Naive B cell (primary cell): ENCODE data around the gene SRSF3. TPM values are rescaled to one million over a fixed set of nuclear protein-coding genes. Genes with fewer than 3 reads are reported as not detected.

Experiments used
- ATAC-seq, 2 donors: fragments of 150-1000 bp; cut with Tn5 transposase; 2 replicates each; pipeline ENCODE4 v1.10.0; 2021; ENCODE audit warnings: low read depth in 2 of 2, mild to moderate bottlenecking in 2 of 2, moderate library complexity in 2 of 2
- DNase-seq: peaks from one replicate; pipeline ENCODE4 v3.0.0; 2022
- H3K27ac Mint-ChIP-seq, 6 donors: one replicate each; pipeline ENCODE4 v1.8.0; 2020 to 2022; ENCODE audit warnings: mild to moderate bottlenecking in 6 of 6, mixed read lengths in 6 of 6, moderate library complexity in 5 of 6, inconsistent platforms in 2 of 6
- H3K27me3 Mint-ChIP-seq, 3 donors: one replicate each; pipeline ENCODE4 v1.8.0; 2021 to 2022; ENCODE audit warnings: mixed read lengths in 3 of 3, mild to moderate bottlenecking in 1 of 3
- H3K36me3 Mint-ChIP-seq, 2 donors: one replicate each; pipeline ENCODE4 v1.8.0; 2020 to 2022; ENCODE audit warnings: mixed read lengths in 2 of 2, inconsistent platforms in 1 of 2, mild to moderate bottlenecking in 1 of 2
- H3K4me1 Mint-ChIP-seq, 3 donors: one replicate each; pipeline ENCODE4 v1.8.0; 2020 to 2022; ENCODE audit warnings: mixed read lengths in 3 of 3, inconsistent platforms in 1 of 3, mild to moderate bottlenecking in 1 of 3, moderate library complexity in 1 of 3
- H3K4me3 Mint-ChIP-seq, 8 donors: one replicate each; pipeline ENCODE4 v1.8.0; 2020 to 2022; ENCODE audit warnings: mild to moderate bottlenecking in 8 of 8, mixed read lengths in 8 of 8, moderate library complexity in 8 of 8, inconsistent platforms in 2 of 8
- H3K9me3 Mint-ChIP-seq, 7 donors: one replicate each; pipeline ENCODE4 v1.8.0; 2020 to 2022; ENCODE audit warnings: mixed read lengths in 7 of 7, mild to moderate bottlenecking in 5 of 7, inconsistent platforms in 2 of 7, moderate library complexity in 1 of 7
- polyA plus RNA-seq, 6 donors: library from polyadenylated mRNA; unstranded; fragments of 300-500 nt; fragmentation: Illumina TruSeq; gene quantifications; one replicate each; pipeline ENCODE4 v1.2.3, GENCODE V29; 2021; ENCODE audit warnings: low read depth in 6 of 6

The SRSF3 gene
- 100 to 1,000 TPM; 246 to 396 (median 285) TPM for polyA plus RNA-seq

- peak; percentile 88 to 89 for ATAC-seq
- peak within 1 kb of the TSS; percentile 83 to 100 (median 96) for H3K4me3 Mint-ChIP-seq
- H3K27ac Mint-ChIP-seq, result peak within 1 kb of the TSS; percentile 98 to 100 (median 100)
- peaks cover 0 to 4% (median 0%) of the 10 kb centered on the region in 7 donors for H3K9me3 Mint-ChIP-seq
- H3K4me1 Mint-ChIP-seq, result peaks cover 49 to 50% (median 49%) of the 10 kb centered on the region in 3 donors
- no peaks in the 10 kb centered on the region for H3K27me3 Mint-ChIP-seq
- H3K36me3 Mint-ChIP-seq, result peaks cover 26 to 31% of the 10 kb centered on the region in 2 donors
- peak; percentile 97 for DNase-seq
Measured at GRCh38 chr6:36594029-36594815, at the start of gene SRSF3. Gene SRSF3, plus strand, starts transcription at chr6:36594362. Its CDS starts 2,401 bp downstream, at chr6:36596763.

DNA sequence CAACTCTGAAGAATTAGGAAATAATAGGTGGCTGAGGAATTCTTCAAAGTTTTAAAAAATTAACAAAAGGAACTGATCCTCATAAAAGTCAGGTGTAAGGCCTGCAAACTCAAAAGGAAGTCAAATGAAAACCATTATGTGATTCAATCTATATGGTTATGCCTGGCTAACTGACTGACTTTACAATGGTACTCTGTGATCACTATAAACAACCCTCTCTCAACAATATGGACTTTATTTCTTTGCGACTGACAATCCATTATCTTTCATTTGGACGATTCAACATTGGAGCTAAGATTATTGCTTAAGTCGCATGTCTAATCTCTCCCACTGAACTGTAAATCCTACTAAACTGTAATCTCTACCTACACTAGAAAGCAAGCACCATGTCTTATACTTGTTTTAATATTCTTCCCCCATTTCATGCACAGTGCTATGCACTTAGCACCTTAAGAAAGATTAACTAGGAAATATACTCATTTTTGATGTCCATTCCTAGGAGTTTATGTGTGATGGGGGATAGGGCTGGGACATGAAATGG, 48.3 kb upstream of the SRSF3 start:
- Mint-ChIP-seq H3K36me3 (peaks cover 5 to 7% of the 10 kb centered on the region in 2 donors), H3K27me3 (no peaks in the 10 kb centered on the region), H3K4me3 (peak overlapping the region; percentile 96 to 100 (median 99)), H3K4me1 (peaks cover 38 to 77% (median 45%) of the 10 kb centered on the region in 3 donors), H3K27ac (peak overlapping the region; percentile 95 to 98 (median 96)), H3K9me3 (peaks cover 0 to 1% (median 0%) of the 10 kb centered on the region in 7 donors)
- ATAC-seq (no peak), DNase-seq (no peak)

DNA sequence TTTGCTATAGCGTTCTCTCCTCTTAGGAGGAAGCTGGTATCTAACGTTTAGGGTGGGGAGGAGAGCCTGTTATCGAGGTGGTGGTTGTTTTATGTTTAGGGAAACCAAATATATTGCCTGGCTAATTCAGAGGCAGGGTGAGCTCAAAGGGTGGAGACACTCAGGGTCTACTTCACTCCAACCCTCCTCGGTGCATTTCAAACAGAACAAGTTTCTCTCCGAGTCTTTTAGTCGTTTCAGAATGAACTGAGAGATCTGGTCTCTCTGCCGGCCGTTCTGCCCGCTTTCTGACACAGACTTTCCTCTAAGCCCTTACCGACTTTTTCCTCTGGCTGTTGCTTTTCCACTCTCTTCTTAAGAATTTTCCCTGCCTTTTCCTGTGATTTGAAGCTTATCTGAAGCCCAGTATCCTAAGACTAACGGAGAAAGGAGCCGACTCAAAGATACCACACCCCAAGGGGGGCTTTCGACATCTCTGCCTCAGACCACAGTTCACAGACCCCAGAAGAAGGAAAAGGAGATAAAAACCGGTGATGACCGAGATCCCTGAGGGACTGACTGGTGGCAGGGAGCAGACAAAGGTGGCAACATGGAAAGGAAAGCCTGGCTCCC, 47.7 kb upstream of the SRSF3 start:
- ATAC-seq, result peak; percentile 4 to 12
- DNase-seq, result peak; percentile 17
- H3K36me3 Mint-ChIP-seq, result peaks cover 5 to 7% of the 10 kb centered on the region in 2 donors
- H3K27me3 Mint-ChIP-seq, result no peaks in the 10 kb centered on the region
- peaks cover 0 to 1% (median 0%) of the 10 kb centered on the region in 7 donors for H3K9me3 Mint-ChIP-seq
- H3K4me1 Mint-ChIP-seq, result peaks cover 38 to 74% (median 47%) of the 10 kb centered on the region in 3 donors
- peak overlapping the region; percentile 95 to 98 (median 96) for H3K27ac Mint-ChIP-seq
- peak overlapping the region; percentile 96 to 100 (median 99) for H3K4me3 Mint-ChIP-seq

GRCh38 chr6:36546920-36547645, 47.1 kb upstream of the SRSF3 start, which contains the start of gene STK38:
Gene STK38, minus strand, starts transcription at chr6:36547479. Its CDS starts 7,277 bp downstream, at chr6:36540202.
- Mint-ChIP-seq H3K36me3 (peaks cover 5 to 7% of the 10 kb centered on the region in 2 donors), H3K27ac (peak within 1 kb of the TSS; percentile 95 to 98 (median 96)), H3K9me3 (peaks cover 0 to 1% (median 0%) of the 10 kb centered on the region in 7 donors), H3K4me3 (peak within 1 kb of the TSS; percentile 96 to 100 (median 99)), H3K27me3 (no peaks in the 10 kb centered on the region), H3K4me1 (peaks cover 38 to 70% (median 47%) of the 10 kb centered on the region in 3 donors)
- peak; percentile 86 for DNase-seq
- peak; percentile 83 to 85 for ATAC-seq

- no peak for ATAC-seq
- Mint-ChIP-seq H3K27me3 (no peaks in the 10 kb centered on the region), H3K36me3 (peaks cover 5 to 7% of the 10 kb centered on the region in 2 donors), H3K4me3 (peak overlapping the region; percentile 96 to 100 (median 99)), H3K9me3 (peaks cover 0 to 1% (median 0%) of the 10 kb centered on the region in 7 donors), H3K27ac (peak overlapping the region; percentile 95 to 98 (median 96)), H3K4me1 (peaks cover 38 to 68% (median 47%) of the 10 kb centered on the region in 3 donors)
- no peak for DNase-seq
Measured at GRCh38 chr6:36547646-36548400, 46.3 kb upstream of the SRSF3 start.

DNA sequence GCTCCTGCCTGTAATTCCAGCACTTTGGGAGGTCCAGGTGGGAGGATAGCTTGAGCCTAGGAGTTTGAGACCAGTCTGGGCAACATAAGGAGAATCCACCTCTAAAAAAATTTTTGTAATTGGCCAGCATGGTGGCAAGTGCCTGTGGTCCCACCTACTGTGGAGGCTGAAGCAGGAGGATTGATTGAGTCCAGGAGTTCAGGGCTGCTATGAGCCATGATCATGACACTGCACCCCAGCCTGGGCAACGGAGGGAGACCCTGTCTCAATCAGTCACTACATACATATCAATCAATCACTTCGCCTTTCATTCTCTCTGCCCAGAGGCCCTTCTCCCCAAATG, 45.8 kb upstream of the SRSF3 start:
- peaks cover 5 to 7% of the 10 kb centered on the region in 2 donors for H3K36me3 Mint-ChIP-seq
- peaks cover 0 to 1% (median 0%) of the 10 kb centered on the region in 7 donors for H3K9me3 Mint-ChIP-seq
- H3K4me1 Mint-ChIP-seq, result peaks cover 35 to 65% (median 42%) of the 10 kb centered on the region in 3 donors
- DNase-seq, result no peak
- H3K4me3 Mint-ChIP-seq, result peak overlapping the region in 7 of 8 donors; percentile 1 to 97 (median 59)
- H3K27me3 Mint-ChIP-seq, result no peaks in the 10 kb centered on the region
- H3K27ac Mint-ChIP-seq, result peak overlapping the region; percentile 21 to 98 (median 90)
- ATAC-seq, result no peak

GRCh38 chr6:36550473-36551000, 43.6 kb upstream of the SRSF3 start:
- H3K4me3 Mint-ChIP-seq, result peak overlapping the region in 2 of 8 donors; percentile 29 to 72
- H3K27ac Mint-ChIP-seq, result peak overlapping the region in 2 of 6 donors; percentile 17 to 21
- DNase-seq, result no peak
- H3K4me1 Mint-ChIP-seq, result peaks cover 27 to 45% (median 31%) of the 10 kb centered on the region in 3 donors
- no peaks in the 10 kb centered on the region for H3K27me3 Mint-ChIP-seq
- ATAC-seq, result no peak
- peaks cover 0 to 7% of the 10 kb centered on the region in 2 donors for H3K36me3 Mint-ChIP-seq
- H3K9me3 Mint-ChIP-seq, result peaks cover 0 to 1% (median 0%) of the 10 kb centered on the region in 7 donors

DNA sequence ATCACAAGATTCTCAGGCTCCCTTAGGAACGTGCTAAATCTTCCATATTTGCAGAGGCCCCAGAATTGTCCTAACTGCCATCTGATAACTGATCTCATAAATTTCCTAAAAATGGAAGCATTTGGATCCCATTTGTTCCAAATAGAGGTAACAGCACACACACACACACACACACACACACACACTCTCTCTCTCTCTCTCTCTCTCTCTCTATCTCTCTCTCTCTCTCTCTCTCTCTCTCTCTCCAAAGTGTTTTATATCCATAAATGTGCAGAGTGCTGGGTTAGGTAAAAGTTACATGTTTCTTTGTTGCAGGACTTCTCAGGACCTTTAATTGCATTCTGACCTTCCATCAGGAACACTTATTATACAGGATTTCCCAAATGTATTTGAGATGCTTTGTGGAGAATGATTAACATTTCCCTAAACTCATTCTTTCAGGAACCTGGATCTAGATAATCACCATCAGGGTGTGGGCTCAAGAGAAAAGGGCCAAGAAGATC, 38.4 kb upstream of the SRSF3 start:
- Mint-ChIP-seq H3K27me3 (no peaks in the 10 kb centered on the region), H3K36me3 (no peaks in the 10 kb centered on the region), H3K9me3 (no peaks in the 10 kb centered on the region), H3K4me3 (no peak overlapping the region), H3K27ac (peak overlapping the region in 2 of 6 donors; percentile 63 to 76), H3K4me1 (peaks cover 10 to 17% (median 11%) of the 10 kb centered on the region in 3 donors)
- ATAC-seq (no peak), DNase-seq (no peak)

DNA sequence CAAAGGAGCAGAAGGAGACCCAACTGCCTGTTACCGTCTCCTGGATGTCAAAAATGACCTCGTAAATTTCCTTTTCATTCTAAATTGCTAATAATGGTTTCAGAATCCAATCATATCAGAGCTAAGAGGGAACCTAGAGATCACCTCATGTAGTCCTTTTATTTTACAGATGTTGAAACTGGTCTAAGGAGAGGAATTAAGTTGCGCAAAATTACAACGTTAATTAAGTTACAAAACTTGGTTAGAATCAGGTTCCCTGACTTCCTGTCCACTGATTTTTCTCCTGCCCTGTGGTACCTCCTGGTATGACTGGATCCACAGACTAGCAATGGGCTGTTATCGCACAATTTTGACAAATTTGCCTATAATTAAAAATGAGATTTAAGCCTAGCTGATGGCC, 37.9 kb upstream of the SRSF3 start:
- no peak for DNase-seq
- H3K27ac Mint-ChIP-seq, result no peak overlapping the region
- no peaks in the 10 kb centered on the region for H3K36me3 Mint-ChIP-seq
- peaks cover 8 to 15% (median 10%) of the 10 kb centered on the region in 3 donors for H3K4me1 Mint-ChIP-seq
- no peak for ATAC-seq
- H3K4me3 Mint-ChIP-seq, result no peak overlapping the region
- no peaks in the 10 kb centered on the region for H3K27me3 Mint-ChIP-seq
- no peaks in the 10 kb centered on the region for H3K9me3 Mint-ChIP-seq

DNA sequence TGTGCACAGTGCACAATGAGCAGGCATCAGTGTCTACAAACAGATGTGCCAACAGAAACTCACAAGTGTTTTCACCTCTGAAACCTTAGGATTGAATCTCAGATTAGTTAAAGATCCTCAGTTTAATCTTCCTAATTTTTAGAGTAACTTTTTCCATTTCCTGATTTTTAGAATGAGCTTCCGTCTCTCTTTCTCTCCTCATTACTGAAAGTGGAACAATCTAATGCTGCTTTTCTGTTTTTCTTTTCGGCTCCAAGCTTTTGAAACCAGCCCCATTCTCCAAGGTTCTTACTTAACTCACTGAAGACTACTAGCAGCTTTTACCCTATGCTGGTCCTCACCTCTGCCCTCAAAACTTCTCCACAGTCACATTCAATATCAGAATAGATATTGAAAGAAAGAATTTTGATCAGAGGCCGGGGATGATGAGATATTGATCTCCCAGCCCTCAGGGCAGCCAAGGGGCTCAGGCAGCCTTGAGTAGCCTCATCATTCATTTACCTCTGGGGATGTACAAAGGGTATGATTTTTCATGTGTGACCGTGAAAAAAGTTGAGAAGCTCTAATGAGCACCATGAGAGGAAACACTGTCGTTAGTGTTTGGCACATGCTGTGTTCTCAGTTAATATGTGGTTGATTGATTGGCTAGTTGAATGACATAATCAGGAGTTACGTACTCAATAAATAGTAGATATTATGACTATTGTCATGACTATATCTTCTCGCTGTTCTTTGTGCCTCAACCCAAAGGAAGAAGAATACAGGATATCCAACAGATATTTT, 35.0 kb upstream of the SRSF3 start:
- Mint-ChIP-seq H3K9me3 (no peaks in the 10 kb centered on the region), H3K4me3 (no peak overlapping the region), H3K27ac (peak overlapping the region in 3 of 6 donors; percentile 17 to 34 (median 31)), H3K4me1 (peaks cover 6 to 15% (median 14%) of the 10 kb centered on the region in 3 donors), H3K27me3 (no peaks in the 10 kb centered on the region), H3K36me3 (no peaks in the 10 kb centered on the region)
- ATAC-seq (peak; percentile 53 to 74), DNase-seq (no peak)

DNA sequence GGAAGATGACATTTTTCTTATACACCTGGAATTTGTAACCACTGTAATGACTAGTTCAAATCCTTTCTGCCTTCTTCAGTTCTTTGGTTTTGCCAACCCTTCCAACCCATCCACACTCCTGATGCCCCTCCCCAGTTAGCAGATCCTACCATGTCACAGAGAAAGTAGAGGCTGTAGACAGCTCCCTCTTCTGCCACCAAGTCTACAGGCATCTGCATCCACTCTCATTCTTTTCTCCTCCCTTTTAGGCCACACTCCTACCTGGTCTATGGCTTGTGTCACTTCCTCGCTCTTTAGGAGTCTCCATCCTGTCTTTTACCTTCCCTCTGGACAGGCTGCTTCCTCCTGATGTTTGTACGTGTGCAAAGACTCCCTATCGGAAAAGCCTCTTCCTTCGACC, 33.3 kb upstream of the SRSF3 start:
- no peak for ATAC-seq
- H3K4me3 Mint-ChIP-seq, result no peak overlapping the region

More for the DNA sequence above, 33.3 kb upstream of the SRSF3 start:
- no peaks in the 10 kb centered on the region for H3K9me3 Mint-ChIP-seq
- peak overlapping the region in 2 of 6 donors; percentile 40 to 43 for H3K27ac Mint-ChIP-seq
- peaks cover 6 to 15% (median 14%) of the 10 kb centered on the region in 3 donors for H3K4me1 Mint-ChIP-seq
- H3K27me3 Mint-ChIP-seq, result no peaks in the 10 kb centered on the region
- H3K36me3 Mint-ChIP-seq, result no peaks in the 10 kb centered on the region
- DNase-seq, result no peak
